GM23248 (cell line): ENCODE results near the gene CENPE.

Source experiments
- EZH2 ChIP-seq: fragments of 200-600 bp; sonication (generic); IDR thresholded peaks from 2 replicates; pipeline ENCODE4 v1.6.1; 2018; ENCODE audit warnings: antibody characterized with exemption, mild to moderate bottlenecking; ENCODE audit not compliant: insufficient read depth, poor library complexity, severe bottlenecking
- EZH2phosphoT487 ChIP-seq: fragments of 200-600 bp; sonication (generic); IDR thresholded peaks from 2 replicates; pipeline ENCODE4 v1.6.1; 2018; ENCODE audit warnings: antibody characterized with exemption, moderate library complexity, mild to moderate bottlenecking, low read depth; ENCODE audit not compliant: insufficient read depth

- TF ChIP-seq EZH2 (no peak), EZH2phosphoT487 (no peak)
These were observed 93.3 kb downstream of the CENPE start for GRCh38 chr4:103104886-103105285.
